Peyer's patch (tissue), 4 donors: ENCODE data around the gene ADCY2.

Experiments used
- CTCF ChIP-seq, 6 experiments: fragments of 450-650 bp in 4 of 6; fragments of 200-600 bp in 2 of 6; sonication (generic) in 1 of 6; IDR thresholded peaks; one replicate each; pipeline ENCODE4 v1.5.1; 2017 to 2019; ENCODE audit warnings: antibody characterized with exemption in 6 of 6, mild to moderate bottlenecking in 3 of 6, moderate library complexity in 1 of 6
- POLR2A ChIP-seq, 2 donors: fragments of 450-650 bp; IDR thresholded peaks; one replicate each; pipeline ENCODE4 v1.5.1; 2017; ENCODE audit warnings: antibody characterized with exemption in 2 of 2, mild to moderate bottlenecking in 2 of 2, moderate library complexity in 2 of 2

GRCh38 chr5:7875151-7875550 lies 479.2 kb downstream of the ADCY2 start:
- TF ChIP-seq CTCF (IDR thresholded peaks at IDR 0.05) = no peak
- TF ChIP-seq POLR2A (IDR thresholded peaks at IDR 0.05) = no peak
